ENCODE results near the gene NEDD4L. TPM values are rescaled to one million over a fixed set of nuclear protein-coding genes. Genes with fewer than 3 reads are reported as not detected.
A peak's percentile ranks its signal among the peaks of the same experiment; 100 is the strongest.

The NEDD4L gene
- total and polyA plus RNA-seq, 8 donors: 88.0 to 159 (median 95.2) TPM

DNA sequence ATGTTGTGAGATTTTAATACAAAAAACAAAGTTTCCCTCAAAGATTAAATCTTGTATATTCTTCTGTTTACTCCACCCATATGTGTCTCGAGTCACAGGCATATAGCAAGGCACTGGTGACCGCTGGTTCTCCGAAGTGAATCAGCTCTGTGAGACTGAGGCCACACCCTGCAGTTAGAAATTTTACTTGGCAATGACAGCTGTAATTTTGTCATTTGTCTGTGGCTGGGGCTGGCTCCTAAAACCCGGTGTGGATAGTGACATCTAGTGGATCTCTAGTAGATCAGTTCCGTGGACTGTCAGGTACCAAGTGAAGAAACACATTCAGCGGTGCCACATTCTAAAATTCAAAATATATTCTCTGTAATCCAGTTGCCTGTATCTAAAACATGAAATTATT, 278.0 kb downstream of the NEDD4L start:
- intact Hi-C loops (cut with DNase I): no loop called here
- no peaks in the 10 kb centered on the region for H3K27me3 ChIP-seq

DNA sequence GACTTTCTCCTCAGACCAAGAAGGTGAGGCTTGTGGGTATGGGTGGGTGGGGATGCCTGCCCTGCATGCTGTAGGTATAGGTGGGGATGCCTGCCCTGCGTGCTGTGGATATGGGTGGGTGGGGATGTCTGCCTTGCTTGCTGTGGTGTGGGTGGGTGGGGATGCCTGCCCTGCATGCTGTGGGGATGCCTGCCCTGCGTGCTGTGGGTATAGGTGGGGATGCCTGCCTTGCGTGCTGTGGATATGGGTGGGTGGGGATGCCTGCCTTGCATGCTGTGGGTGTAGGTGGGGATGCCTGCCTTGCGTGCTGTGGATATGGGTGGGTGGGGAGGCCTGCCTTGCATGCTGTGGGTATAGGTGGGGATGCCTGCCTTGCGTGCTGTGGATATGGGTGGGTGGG, 278.4 kb downstream of the NEDD4L start:
- Histone ChIP-seq H3K4me3 (no peak overlapping the region), H3K4me1 (peaks cover 3 to 11% of the 10 kb centered on the region in 2 donors), H3K27ac (no peak overlapping the region), H3K9me3 (no peaks in the 10 kb centered on the region), H3K36me3 (peaks cover 0 to 6% of the 10 kb centered on the region in 2 donors), H3K27me3 (no peaks in the 10 kb centered on the region)
- DNase-seq (no peak), ATAC-seq (no peak)
- intact Hi-C loops (cut with DNase I): no loop called here
- TF ChIP-seq, protein P1, sequence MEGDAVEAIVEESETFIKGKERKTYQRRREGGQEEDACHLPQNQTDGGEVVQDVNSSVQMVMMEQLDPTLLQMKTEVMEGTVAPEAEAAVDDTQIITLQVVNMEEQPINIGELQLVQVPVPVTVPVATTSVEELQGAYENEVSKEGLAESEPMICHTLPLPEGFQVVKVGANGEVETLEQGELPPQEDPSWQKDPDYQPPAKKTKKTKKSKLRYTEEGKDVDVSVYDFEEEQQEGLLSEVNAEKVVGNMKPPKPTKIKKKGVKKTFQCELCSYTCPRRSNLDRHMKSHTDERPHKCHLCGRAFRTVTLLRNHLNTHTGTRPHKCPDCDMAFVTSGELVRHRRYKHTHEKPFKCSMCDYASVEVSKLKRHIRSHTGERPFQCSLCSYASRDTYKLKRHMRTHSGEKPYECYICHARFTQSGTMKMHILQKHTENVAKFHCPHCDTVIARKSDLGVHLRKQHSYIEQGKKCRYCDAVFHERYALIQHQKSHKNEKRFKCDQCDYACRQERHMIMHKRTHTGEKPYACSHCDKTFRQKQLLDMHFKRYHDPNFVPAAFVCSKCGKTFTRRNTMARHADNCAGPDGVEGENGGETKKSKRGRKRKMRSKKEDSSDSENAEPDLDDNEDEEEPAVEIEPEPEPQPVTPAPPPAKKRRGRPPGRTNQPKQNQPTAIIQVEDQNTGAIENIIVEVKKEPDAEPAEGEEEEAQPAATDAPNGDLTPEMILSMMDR (IDR thresholded peaks at IDR 0.05): no peak

More for the DNA sequence above, 278.0 kb downstream of the NEDD4L start:
- H3K4me1 ChIP-seq: peaks cover 3 to 16% of the 10 kb centered on the region in 2 donors
- TF ChIP-seq, protein P1 (IDR thresholded peaks at IDR 0.05): peak; percentile 47
- H3K36me3 ChIP-seq: peaks cover 0 to 6% of the 10 kb centered on the region in 2 donors
- H3K9me3 ChIP-seq: no peaks in the 10 kb centered on the region
- ATAC-seq (peak; percentile 95), DNase-seq (peak in 3 of 4 donors; percentile 57 to 77 (median 66))
- H3K4me3 ChIP-seq: no peak overlapping the region
- peak overlapping the region; percentile 22 to 48 for H3K27ac ChIP-seq

DNA sequence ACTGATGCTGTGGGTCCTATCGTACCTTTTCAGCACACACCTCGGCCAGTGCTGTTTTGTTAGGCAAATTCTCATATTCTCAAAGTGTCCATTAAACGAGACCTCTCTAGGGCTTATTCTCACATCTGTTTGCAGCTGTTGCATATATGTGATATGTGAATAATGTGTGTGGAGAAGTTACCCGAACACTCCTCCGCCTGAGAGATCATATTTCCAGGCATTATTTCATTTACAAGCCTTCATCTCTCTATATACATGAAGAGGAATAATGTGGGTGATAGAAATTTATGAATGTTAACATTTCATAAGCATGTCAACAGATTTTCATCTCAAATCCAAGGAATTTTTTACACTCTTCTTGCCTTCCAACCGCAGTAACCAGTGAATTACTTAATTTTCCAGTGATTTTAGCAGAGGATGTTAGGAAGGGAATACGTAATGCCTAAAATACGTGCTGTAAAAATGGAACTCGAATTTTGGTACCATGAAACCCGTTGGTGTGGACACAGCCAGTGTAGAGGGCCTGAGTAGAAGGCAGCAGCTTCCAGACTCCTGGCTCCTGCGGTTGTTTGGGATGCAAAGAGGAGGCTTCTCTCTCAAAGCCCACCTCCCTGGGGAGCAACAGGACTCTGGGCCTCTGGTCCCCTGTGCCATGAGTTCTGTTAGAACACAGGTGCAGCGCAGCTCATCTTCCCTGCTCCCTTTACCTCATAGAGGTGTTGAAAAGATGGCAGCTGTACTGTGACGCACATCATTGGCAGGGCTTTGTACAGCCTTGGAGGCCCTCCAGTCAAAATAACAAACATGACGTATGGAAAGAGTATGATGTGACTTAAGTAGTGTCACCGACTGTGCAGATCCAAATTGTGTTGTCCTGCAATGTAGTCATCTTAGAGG, 280.1 kb downstream of the NEDD4L start:
- TF ChIP-seq, protein P1 (IDR thresholded peaks at IDR 0.05): no peak
- H3K27ac ChIP-seq: no peak overlapping the region
- no peak overlapping the region for H3K4me3 ChIP-seq
- ATAC-seq (no peak), DNase-seq (no peak)
- intact Hi-C loops (cut with DNase I): no loop called here
- peaks cover 3 to 11% of the 10 kb centered on the region in 2 donors for H3K4me1 ChIP-seq
- no peaks in the 10 kb centered on the region for H3K27me3 ChIP-seq
- peaks cover 0 to 11% of the 10 kb centered on the region in 2 donors for H3K36me3 ChIP-seq
- no peaks in the 10 kb centered on the region for H3K9me3 ChIP-seq

DNA sequence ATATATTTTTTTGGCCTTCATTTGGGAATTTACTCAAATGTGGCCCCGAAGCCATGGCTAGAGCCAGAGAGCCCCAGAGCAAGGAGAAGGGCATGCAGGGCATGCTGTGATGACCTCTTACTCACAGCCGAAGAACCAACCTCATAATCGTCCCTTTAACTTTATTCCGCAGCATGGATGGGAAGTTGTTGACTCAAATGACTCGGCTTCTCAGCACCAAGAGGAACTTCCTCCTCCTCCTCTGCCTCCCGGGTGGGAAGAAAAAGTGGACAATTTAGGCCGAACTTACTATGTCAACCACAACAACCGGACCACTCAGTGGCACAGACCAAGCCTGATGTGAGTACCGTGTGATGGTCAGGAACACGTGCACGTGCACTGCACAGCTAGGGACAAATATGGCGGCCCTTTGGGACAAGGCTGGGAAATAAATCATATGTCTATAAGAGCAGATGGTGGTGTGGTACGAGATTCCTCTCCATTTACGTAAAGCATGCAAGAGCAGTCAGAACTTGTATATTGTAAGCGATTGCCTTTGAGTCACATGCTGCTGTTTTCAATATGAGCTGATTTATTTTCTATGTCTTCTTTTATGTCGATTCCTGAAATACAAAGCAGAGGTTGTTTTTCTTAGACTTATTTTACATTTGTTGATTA, 280.9 kb downstream of the NEDD4L start:
- no peaks in the 10 kb centered on the region for H3K9me3 ChIP-seq
- intact Hi-C loops (cut with DNase I): no loop called here
- no peak for ATAC-seq

More for the DNA sequence above, 280.9 kb downstream of the NEDD4L start:
- TF ChIP-seq, protein P1 (IDR thresholded peaks at IDR 0.05): no peak
- H3K4me1 ChIP-seq: peaks cover 3 to 11% of the 10 kb centered on the region in 2 donors
- H3K27ac ChIP-seq: no peak overlapping the region
- no peak for DNase-seq
- H3K27me3 ChIP-seq: no peaks in the 10 kb centered on the region
- no peak overlapping the region for H3K4me3 ChIP-seq
- peaks cover 0 to 17% of the 10 kb centered on the region in 2 donors for H3K36me3 ChIP-seq

Measured in left lung (tissue), 10 donors.